Prostate gland (tissue), 2 donors: Measurements from ENCODE around the gene IL20RA. TPM values are rescaled to one million over a fixed set of nuclear protein-coding genes. Genes with fewer than 3 reads are reported as not detected.

ENCODE experiments used
- DNase-seq: peaks from one replicate; pipeline ENCODE4 v3.0.0-alpha.2; 2019; ENCODE audit warnings: low spot score
- H3K27ac ChIP-seq, 2 donors: fragments of 200-600 bp; sonication (generic); 2 replicates each; pipeline ENCODE4 v1.5.1; 2017 to 2019
- H3K27me3 ChIP-seq: fragments of 200-600 bp; sonication (generic); replicated peaks from 2 replicates; pipeline ENCODE4 v1.5.1; 2019; ENCODE audit not compliant: insufficient read depth
- H3K36me3 ChIP-seq, 2 donors: fragments of 200-600 bp; sonication (generic); 1 replicate in 1 of 2; 2 replicates in 1 of 2; pipeline versions ENCODE4 v1.5.1 to v1.8.1; 2017 to 2019
- H3K4me1 ChIP-seq: fragments of 200-600 bp; sonication (generic); replicated peaks from 2 replicates; pipeline ENCODE4 v1.5.1; 2019
- H3K4me3 ChIP-seq, 2 donors: fragments of 200-600 bp; sonication (generic); 2 replicates each; pipeline ENCODE4 v1.5.1; 2017 to 2019
- H3K9me3 ChIP-seq: fragments of 200-600 bp; sonication (generic); 2 replicates; pipeline ENCODE4 v1.5.1; 2017
- POLR2A ChIP-seq: fragments of 450-650 bp; IDR thresholded peaks from one replicate; pipeline ENCODE4 v1.6.1; 2016; ENCODE audit warnings: antibody characterized with exemption, mild to moderate bottlenecking
- POLR2AphosphoS5 ChIP-seq: sonication (generic); formaldehyde crosslinking; IDR thresholded peaks from one replicate; pipeline ENCODE4 v1.6.1; 2017; ENCODE audit warnings: antibody characterized with exemption
- WGBS: methylation state at CpG from one replicate; pipeline ENCODE4 v1.1.5; 2018; 5-methylcytosine and 5-hydroxymethylcytosine counted together
- intact Hi-C: fragments of 100-400 bp; cut with DNase I; formaldehyde crosslinking; loops from one replicate; pipeline ENCODE4 v1.14.2; 2022
- small RNA-seq, 2 donors: library from RNA; depleted of rRNA; stranded (forward); fragments of <200 nt; gene quantifications; one replicate each; pipeline ENCODE3, GENCODE V24; 2016
- total RNA-seq, 2 donors: library from RNA; depleted of rRNA; stranded (reverse); fragments of >200 nt; gene quantifications; one replicate each; pipeline ENCODE4 v1.1.0, GENCODE V29; 2016
- TF ChIP-seq, protein P1 (sequence below), 4 experiments: fragments of 200-600 bp in 2 of 4; fragments of 450-650 bp in 2 of 4; sonication (generic) in 2 of 4; IDR thresholded peaks; 1 replicate in 3 of 4; 2 replicates in 1 of 4; pipeline ENCODE4 v1.5.1; 2016 to 2019; ENCODE audit warnings: antibody characterized with exemption in 4 of 4, mild to moderate bottlenecking in 2 of 4, moderate library complexity in 2 of 4

The IL20RA gene
- total RNA-seq, 2 donors from 2014 or later: 19.9 to 25.3 TPM

DNA sequence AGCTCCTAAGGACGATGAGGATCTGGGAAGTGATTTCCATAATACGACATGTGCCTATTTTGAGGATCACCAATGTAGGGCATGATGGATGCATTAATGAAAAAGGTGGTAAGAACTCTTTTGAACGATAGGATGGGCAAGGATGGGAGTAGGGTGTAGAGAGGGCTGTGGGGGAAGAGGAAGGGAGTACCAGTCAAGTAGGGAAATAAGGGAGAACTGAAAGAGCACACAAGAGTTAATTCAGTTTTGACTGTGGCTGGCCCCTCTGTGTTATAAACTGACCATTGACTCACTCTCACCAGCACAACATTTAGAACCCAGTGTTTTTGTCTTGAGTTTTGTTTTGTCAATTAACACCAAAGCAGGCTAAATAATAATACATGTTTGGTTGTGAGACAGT lies 89.6 kb downstream of the IL20RA start:
- Histone ChIP-seq H3K9me3 (no peaks in the 10 kb centered on the region), H3K4me1 (no peaks in the 10 kb centered on the region), H3K27ac (no peak overlapping the region), H3K27me3 (no peaks in the 10 kb centered on the region), H3K36me3 (no peaks in the 10 kb centered on the region), H3K4me3 (no peak overlapping the region)
- TF ChIP-seq, protein P1, sequence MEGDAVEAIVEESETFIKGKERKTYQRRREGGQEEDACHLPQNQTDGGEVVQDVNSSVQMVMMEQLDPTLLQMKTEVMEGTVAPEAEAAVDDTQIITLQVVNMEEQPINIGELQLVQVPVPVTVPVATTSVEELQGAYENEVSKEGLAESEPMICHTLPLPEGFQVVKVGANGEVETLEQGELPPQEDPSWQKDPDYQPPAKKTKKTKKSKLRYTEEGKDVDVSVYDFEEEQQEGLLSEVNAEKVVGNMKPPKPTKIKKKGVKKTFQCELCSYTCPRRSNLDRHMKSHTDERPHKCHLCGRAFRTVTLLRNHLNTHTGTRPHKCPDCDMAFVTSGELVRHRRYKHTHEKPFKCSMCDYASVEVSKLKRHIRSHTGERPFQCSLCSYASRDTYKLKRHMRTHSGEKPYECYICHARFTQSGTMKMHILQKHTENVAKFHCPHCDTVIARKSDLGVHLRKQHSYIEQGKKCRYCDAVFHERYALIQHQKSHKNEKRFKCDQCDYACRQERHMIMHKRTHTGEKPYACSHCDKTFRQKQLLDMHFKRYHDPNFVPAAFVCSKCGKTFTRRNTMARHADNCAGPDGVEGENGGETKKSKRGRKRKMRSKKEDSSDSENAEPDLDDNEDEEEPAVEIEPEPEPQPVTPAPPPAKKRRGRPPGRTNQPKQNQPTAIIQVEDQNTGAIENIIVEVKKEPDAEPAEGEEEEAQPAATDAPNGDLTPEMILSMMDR (IDR thresholded peaks at IDR 0.05): no peak
- TF ChIP-seq POLR2A (no peak), POLR2AphosphoS5 (no peak)
- WGBS: 88% methylated on average over 3 of the region's 3 CpGs
- intact Hi-C loops: no loop called here
- DNase-seq: no peak

DNA sequence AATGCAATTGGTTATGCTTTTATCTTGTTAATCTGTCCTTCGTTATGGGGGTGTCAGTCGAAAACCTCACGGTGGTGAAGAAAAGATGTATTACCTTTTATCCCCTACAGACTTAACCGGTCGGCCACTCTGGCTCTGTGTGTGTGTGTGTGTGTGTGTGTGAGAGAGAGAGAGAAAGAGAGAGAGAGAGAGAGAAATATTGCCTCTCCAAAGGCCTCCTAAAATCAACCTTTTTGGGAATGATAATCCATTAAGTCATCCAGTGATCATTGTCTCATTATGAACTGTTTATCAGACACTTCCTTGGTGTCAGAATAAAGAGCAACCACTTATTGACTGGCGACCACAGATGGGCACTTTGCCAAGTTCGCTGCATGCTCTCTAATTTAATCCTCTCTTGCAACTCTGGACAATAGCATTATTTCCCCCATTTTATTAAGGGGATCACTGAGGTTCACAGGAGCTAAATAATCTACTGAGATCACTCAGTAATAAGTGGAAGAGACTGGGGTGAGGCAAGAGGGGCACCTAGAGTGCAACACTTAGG lies 92.0 kb downstream of the IL20RA start:
- Histone ChIP-seq H3K4me3 (no peak overlapping the region), H3K4me1 (no peaks in the 10 kb centered on the region), H3K9me3 (no peaks in the 10 kb centered on the region), H3K27me3 (no peaks in the 10 kb centered on the region), H3K27ac (no peak overlapping the region), H3K36me3 (no peaks in the 10 kb centered on the region)
- DNase-seq: no peak
- WGBS: 41% methylated on average over 7 of the region's 7 CpGs
- no peak for TF ChIP-seq POLR2AphosphoS5
- no peak for TF ChIP-seq POLR2A
- TF ChIP-seq, protein P1 (IDR thresholded peaks at IDR 0.05): no peak
- intact Hi-C loops: no loop called here

DNA sequence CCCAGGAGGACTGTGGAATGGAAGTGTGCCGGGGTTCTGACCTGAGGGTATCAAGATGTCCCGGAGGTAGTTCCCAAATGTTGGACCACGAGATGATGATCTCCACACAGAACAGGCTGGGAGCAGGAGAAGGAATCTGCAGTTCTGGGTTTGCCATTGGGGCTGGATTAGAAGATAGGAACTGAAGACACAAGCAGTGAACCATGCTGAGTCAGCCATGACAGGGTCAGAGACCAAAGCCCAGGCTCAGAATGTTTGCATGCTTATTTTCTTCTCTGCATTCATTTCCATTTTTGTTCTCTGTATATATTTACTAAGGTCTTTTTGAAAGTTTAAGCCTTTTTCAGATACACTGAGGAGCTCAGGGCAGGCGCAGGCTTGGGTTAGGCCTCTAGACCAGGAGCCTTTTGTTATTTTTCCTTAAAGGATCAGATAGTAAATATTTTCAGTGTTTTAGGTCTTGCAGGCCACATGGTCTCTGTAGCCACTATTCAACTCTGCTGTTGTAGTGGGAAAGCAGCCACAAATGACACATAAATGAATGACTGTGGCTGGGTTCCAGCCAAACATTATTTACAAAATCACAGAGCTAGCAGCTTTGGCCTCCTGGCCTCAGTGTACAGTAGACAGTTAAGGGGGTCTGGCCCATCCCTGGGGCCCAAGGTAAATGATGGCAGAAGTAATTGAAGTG lies 94.2 kb downstream of the IL20RA start:
- WGBS: 92% methylated on average over 4 of the region's 4 CpGs
- H3K4me1 ChIP-seq: no peaks in the 10 kb centered on the region
- H3K27me3 ChIP-seq: no peaks in the 10 kb centered on the region
- TF ChIP-seq POLR2A (no peak), POLR2AphosphoS5 (no peak)
- TF ChIP-seq, protein P1 (IDR thresholded peaks at IDR 0.05): no peak
- intact Hi-C loops: no loop called here
- no peaks in the 10 kb centered on the region for H3K9me3 ChIP-seq
- DNase-seq: no peak
- no peaks in the 10 kb centered on the region for H3K36me3 ChIP-seq
- H3K4me3 ChIP-seq: no peak overlapping the region
- no peak overlapping the region for H3K27ac ChIP-seq

Small RNA genes within 50 kb of the gene (small RNA-seq; reads per million reads assigned to genes)
- 0 reads per million in 2 donors for gene RPL35AP3

Other genes with a start within 250 kb of the IL20RA start
- 10 to 100 TPM; 15.4 to 27.6 TPM for gene PEX7, start 222.4 kb downstream of the IL20RA start, total RNA-seq
- under 1 TPM in 1 of 2 donors, not detected in 1; 0.23 TPM for gene SLC35D3, start 122.7 kb downstream of the IL20RA start, total RNA-seq
- not detected for gene IL22RA2, start 128.7 kb upstream of the IL20RA start, total RNA-seq
- gene IFNGR1, start 174.4 kb upstream of the IL20RA start, total RNA-seq: 10 to 100 TPM; 65.3 to 93.7 TPM